GM10248 (cell line): Measurements from ENCODE around the gene ZNF185.

ENCODE experiments used
- CTCF ChIA-PET: fragments of 300-600 bp; sonication (Branson Sonifier 250); formaldehyde crosslinking; extraction: SDS; loops from one replicate; lab custom pipeline; 2021; ENCODE audit warnings: antibody characterized with exemption; lab: Yijun Ruan, JAX
- POLR2A ChIA-PET: fragments of 350-650 bp; sonication (Branson Sonifier 250); formaldehyde crosslinking; extraction: SDS; loops from one replicate; lab custom pipeline; 2020; ENCODE audit warnings: antibody characterized with exemption; lab: Yijun Ruan, JAX
- DNase-seq: peaks from one replicate; pipeline ENCODE4 v3.0.0; 2012; ENCODE audit errors: extremely low spot score
- CTCF ChIP-seq: IDR thresholded peaks from 2 replicates; pipeline ENCODE4 v1.5.1; 2012; ENCODE audit warnings: mild to moderate bottlenecking, low read depth; ENCODE audit errors: extremely low read depth, missing control alignments, control extremely low read depth

Gene ZNF185

GRCh38 chrX:152893980-152894610 lies 3.8 kb upstream of the ZNF185 start:
- no peak for DNase-seq
- ChIA-PET POLR2A (no interaction called here), CTCF (interaction anchor here (0.8 to 1.4 kb wide), 3 partner anchors 12 to 112 kb away, joined by 3 to 6 read pairs (median 3); no protein-coding TSS in a partner anchor)
- no peak for TF ChIP-seq CTCF

GRCh38 chrX:152895121-152895520 lies 2.7 kb upstream of the ZNF185 start:
- POLR2A ChIA-PET: no interaction called here
- CTCF ChIA-PET: interaction anchor here (1.1 to 1.4 kb wide), 2 partner anchors 11 to 111 kb away, joined by 3 to 6 read pairs; no protein-coding TSS in a partner anchor
- DNase-seq: no peak
- no peak for TF ChIP-seq CTCF

GRCh38 chrX:152895724-152896420 lies 2.0 kb upstream of the ZNF185 start:
- DNase-seq: no peak
- TF ChIP-seq CTCF: no peak
- CTCF ChIA-PET: no interaction called here
- POLR2A ChIA-PET: no interaction called here

GRCh38 chrX:152896450-152896849 lies 1.4 kb upstream of the ZNF185 start:
- CTCF ChIA-PET: no interaction called here
- TF ChIP-seq CTCF: no peak
- POLR2A ChIA-PET: no interaction called here
- no peak for DNase-seq

DNA sequence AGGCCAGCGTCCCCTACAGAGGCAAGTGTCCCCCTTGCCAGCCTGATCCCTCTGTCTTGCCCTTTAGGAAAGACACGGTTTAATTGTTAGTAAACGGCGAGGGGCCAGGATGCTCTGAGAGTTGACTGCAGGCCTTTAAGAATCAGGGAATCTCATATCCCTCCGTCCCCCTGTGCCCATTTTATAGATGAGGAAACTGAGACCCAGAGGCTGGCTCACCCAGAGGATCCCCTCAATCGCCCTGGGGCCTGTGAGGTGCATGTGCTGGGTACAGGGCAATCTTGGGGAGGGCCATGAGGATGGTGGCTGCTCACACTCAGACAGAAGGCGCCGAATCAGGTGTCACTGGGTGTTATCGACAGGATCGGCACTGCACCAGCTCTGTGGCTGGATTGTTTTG lies 575 bp downstream of the ZNF185 start:
- ChIA-PET CTCF (no interaction called here), POLR2A (no interaction called here)
- DNase-seq: no peak
- no peak for TF ChIP-seq CTCF

DNA sequence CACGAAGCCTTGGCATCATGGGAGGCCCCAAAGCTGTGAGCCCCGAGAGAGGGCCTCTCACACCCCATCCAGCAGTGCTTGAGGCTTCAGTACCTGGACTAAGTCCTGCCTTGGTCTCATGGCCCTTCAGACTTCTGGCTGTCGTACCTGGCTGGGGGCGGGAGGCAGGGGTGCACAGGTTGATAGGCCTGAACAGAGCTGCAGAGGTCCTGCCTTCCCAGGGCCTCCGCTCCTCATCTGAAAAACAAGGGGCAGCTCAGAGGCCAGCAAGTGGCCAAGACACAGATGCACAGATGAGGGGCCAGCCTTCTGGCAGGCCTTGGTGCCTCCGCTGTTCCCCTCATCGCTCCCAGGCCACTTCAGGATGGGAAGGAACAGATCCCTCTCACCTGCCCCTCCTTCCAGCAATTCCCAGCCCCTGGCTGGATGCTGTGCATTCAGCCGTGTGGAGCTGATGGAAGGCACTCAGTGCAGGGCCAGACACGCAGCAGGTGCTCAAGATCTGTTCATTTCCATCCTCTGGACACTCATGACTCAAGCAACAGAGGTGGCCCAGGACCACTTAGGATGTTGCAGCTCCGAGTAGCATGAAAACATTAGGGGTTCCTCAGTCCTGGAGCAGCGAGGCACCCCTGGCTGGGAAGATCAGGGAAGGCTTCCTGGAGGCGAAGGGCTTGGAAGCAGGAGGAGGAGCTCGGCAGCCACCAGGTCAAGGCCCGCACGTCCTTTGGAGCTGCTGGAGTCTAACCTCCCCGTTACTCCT lies 1.4 kb downstream of the ZNF185 start:
- CTCF ChIA-PET: interaction anchor here (1.0 to 1.4 kb wide), 2 partner anchors 13 to 16 kb away, joined by 3 read pairs; no protein-coding TSS in a partner anchor
- TF ChIP-seq CTCF: no peak
- DNase-seq: no peak
- POLR2A ChIA-PET: no interaction called here
